ENCODE data around the gene ZNF281.
A peak's percentile ranks its signal among the peaks of the same experiment; 100 is the strongest.

Gene ZNF281

DNA sequence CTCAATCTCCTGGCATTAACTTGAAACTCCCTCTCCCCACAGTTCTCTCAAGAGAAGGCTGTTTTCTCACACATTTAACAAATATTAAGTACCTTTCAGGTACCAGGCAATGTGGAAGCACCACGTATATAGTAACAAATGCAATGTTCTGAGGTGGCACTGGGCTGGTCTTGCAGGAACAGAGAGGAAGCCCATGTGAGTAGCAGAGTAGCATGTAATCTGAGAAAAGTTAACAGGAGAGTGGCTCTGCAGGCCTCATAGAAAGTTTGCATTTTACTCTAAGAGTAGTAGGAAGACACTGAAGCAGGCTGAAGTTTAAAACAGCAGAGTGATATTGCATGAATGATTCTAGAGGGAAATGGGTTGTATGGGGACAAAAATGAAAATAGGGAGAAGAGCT, 21.0 kb downstream of the ZNF281 start:
- no peak for DNase-seq

DNA sequence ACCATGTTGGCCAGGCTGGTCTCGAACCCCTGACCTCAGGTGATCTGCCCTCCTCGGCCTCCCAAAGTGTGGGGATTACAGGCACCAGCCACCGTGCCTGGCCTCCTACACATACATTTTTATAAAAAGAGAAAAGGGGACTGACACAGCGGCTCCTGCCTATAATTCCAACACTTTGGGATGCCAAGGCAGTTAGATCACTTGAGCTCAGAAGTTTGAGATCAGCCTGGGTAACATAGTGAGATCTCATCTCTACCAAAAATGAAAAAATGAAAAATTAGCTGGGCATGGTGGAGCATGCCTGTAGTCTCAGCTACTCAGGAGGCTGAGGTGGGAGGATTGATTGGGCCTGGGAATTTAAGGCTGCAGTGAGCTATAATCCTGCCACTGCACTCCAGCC, 23.4 kb downstream of the ZNF281 start:
- no peak for DNase-seq

DNA sequence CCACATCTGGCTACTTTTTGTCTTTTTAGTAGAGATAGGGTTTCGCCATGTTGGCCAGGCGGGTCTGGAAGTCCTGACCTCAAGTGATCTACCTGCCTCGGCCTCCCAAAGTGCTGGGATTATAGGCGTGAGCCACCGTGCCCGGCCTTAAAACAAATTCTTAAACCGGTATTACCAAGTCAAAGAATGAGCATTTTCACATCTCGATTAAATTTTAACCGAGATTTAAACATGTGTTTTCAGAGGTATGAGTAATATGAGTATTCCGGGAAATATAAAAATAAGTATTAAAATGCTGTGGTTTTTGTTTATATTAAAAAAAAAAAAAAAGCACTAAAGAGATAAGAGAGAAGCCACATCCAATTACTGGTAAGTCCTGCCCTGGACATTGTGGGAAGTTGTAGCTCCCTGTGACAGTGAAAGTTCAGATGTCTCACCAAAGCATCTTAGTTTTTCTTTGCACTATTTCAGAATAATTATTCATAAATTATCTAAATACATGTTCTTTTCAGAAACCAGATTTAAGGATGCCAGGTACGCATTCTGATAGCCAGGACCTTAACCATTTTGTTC, 24.9 kb downstream of the ZNF281 start:
- DNase-seq: no peak

DNA sequence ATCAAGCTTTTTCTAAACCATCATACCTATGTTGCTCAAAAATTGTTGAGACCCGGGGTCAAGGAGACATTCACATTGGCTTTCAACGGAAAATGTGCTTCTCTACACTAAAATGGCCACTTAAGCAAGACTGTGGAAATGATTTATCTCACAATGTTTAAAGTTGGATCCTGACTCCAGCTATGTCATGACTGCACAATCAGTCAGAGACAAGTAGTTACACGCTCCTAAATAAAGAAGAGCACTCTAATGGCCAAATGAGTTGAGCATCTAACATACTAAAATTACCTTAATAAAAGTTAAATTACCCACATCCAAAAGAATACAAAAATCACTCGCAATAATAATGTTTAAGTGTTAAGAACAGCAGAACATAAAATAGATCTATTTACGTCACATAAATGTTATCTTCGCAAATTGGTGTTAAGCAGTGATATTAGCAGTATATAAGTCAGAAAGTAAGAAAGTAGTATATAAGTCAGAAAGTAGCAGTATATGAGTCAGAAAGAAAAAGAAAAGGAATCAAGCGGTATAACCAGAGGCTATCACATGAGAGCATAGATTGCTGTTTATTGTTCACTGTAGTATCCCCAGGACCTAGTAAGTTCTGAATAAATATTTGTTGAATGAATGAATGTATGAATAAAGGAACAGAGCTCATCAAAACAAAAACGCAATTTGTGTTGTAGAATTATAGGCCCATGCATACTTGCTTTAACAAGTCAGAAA, 28.4 kb downstream of the ZNF281 start:
- no peak for DNase-seq

DNA sequence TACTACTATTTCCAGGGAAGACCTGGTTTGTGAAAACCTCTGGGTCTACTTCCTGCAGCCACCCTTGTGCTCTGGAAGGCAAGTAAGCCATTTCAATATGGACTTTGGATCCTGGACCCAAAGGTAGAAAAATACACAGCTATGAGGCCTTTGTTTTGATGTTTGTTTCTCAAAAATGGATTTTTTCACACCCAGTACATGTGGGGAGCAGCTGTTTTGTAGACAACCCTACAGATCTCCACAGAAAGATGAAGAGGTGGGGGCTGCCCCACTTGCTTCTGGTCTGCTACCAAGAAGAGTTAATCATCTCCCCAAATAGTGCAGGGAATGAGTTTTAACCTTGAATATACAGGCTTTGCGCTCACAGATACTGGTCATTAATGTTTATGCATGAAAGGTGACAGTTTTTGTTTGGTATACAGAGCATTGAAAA, 29.2 kb downstream of the ZNF281 start:
- peak; percentile 6 for DNase-seq

DNA sequence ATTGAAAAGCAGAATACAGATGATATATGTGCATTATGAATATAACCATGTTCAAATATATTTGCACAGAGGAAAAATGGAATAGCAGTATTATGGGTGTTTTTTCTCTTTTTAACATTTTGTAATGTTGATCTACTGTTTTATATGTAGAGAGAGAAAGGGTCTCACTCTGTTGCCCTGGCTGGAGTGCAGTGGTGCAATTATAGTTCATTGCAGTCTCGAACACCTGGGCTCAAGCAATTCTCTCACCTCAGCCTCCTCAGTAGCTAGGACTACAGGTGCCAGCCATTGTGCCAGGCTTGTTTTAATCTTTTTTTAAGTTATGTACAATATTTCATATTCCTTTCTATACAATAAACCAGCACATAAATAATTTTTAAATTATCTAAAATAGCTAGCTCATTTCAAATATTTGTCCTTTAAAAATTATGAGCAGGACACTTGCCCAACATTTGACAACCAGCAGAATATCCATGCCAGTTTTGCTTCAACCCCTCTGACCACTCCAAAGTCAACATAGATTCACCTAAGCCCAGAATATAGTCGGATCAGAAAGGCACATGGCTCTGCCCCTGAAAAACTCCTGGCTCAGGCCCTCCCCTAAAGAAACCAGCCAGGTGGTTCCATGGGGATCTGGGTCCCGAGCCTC, 29.8 kb downstream of the ZNF281 start:
- no peak for DNase-seq

DNA sequence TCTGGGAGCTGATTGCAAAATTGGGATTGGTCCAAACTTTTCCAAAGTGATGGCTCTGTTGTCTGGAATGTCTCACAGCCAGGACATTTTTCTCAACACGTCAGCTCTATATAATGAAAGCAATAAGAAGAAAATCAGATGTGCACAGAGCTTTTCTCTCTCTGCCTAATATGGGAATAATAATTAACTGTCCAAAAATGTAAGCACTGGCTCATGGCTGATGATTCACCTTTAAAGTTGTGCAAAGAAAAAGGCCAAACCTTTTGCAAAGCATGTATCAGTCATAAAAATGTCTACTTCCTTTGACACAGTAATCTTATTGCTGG, 30.4 kb downstream of the ZNF281 start:
- no peak for DNase-seq

DNA sequence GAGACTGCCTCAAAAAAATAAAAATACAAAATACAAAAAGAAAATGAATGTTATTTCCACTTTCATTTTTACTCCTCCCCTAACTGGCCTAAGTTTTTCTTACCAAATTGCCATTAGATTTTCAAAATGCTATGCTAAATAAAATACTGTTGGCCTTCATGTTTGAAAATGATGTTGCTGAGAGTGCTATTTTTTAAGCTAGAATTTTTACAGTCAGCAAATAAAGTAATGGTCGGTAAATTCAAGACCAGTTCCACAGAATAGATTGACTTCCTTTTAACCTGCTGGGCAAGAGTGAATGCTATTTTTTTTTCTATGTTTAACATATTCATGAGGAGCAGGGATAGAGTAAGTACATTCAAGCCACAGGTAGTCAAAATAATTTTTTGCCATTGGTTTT, 31.7 kb downstream of the ZNF281 start:
- DNase-seq: no peak

DNA sequence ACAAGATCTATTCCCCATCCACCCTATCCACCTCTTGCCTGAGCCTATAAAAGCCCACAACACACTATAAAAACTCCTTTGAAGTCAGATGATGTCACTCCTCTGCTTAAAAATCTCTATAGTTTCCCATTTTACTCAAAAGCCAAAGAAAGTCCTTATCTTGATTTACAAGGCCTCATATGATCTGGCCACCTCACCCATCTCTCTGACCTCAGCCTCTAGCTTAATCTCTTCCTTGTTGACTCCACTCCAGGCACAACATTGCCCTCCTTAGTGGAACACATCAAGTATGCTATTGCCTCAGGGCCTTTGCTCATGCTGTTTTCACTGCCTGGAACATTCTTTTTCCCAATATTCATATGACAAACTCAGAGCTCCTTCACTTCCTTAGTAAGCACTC, 33.3 kb downstream of the ZNF281 start:
- DNase-seq: no peak

DNA sequence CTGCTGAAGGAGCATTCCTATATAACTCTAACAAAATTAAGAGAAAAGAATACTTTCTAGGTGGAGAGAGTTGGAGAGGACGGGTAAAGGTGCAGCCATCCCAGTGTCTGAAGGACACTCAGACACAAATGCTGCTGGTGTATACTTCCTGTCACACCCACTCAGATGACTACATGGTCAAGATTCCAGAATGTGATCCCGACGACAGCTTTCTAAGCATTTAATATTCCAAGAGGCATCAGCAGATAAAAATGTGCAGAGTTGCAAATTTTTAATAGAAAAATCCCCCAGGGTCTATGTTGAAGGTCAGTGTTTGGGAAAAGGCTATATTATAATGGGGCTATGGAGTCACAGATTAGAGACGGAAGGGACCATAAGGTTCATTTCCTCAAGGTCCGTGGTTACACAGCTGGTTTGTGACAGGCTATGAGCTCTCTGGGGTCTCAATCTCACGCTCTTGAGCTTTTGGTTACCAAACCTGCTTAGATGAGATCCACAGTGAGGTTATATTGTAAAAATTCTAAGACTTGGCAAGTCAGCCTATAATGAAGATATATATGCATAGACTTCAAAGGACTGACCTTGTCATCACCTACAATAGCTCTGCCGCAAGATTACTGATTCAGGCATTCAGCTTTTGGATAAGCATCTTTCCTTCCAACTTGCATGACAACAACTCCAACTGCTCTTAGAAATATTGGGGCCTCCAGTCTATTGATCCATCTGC, 35.1 kb downstream of the ZNF281 start:
- no peak for DNase-seq

DNA sequence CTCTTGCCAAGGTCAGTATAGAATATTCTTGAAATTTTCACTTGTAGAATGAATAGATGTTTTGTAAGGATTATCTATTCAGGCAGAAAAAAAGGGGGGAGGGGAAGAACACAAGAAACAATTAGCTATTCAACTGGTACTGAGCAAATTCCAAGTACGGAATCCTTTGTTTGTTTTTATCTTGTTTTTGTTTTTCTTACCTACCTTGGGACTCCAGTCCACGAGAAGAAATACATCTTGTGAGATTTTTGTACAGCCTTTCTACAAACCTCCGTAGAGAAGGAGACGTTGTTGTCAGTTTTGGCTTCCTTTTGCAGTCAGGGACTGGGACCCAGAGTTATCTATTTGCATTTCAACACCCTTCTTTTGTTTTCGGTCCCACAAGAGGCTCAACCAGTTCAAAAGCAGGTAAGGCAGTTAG, 36.0 kb downstream of the ZNF281 start:
- no peak for DNase-seq

DNA sequence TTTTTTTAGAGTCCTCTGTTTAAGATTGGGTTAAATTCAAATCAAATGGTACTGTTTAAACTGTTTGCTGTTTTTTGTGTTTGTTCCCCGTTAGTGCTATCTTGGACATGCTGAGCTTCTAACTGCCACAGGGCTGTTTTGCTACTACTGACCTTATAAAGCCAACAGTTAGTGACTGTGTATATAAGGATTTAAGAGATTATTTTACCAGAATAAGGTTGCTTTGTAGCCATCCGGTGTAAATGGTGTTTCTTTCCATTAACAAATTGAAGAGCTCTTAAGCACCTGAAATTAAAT, 37.0 kb downstream of the ZNF281 start:
- no peak for DNase-seq

DNA sequence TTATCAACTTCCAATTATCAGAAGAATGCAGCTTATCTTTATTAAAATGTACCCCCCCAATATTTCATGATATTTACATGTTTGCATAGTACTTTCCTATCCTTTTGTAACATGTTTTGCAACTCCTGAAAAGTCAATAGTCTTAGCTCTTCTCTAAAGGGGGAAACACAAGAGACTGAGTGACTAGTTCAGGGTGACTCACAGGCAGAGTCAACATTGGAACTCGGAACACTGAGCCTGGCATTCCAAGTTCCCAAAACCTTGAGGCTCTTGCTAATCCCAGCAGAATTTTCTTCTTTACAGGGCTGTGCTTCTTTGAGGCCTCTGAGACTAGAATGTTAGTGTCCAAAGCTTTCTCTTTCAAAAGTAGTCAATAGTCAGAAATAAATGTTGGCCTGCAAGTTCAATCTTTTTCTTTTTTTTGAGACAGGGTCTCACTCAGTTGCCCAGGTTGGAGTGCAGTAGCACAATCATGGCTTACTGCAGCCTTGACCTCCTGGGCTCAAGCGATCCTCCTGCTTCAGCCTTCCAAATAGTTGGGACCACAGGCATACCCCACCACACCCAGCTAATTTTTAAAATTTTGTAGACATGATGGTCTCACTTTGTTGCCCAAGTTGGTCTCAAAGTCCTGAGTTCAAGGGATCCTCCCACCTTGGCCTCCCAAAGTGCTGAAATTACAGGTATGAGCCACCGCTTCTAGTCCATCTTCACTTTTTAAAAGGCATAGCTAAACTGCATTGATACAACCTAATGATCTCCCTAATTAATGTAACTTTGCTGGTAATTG, 37.5 kb downstream of the ZNF281 start:
- no peak for DNase-seq

DNA sequence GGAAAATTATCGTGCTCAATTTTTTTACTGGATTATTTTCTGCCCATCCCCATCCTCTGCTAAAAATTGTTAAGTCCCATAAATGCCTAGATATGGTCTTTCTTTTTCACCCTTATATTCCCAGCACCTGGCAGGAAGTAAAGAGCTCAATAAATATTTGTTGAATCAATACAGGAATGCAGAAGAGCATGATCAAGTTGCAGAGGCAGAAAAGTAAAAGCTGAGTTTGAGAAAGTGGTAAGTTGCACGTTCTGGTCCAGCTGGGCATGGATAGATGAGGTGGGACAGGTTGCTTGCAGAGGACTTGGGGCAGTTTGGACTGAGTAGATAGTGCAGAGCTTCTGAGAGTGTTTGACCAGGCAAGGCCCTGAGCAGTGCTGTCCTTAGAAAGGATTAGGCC, 40.1 kb downstream of the ZNF281 start:
- no peak for DNase-seq

DNA sequence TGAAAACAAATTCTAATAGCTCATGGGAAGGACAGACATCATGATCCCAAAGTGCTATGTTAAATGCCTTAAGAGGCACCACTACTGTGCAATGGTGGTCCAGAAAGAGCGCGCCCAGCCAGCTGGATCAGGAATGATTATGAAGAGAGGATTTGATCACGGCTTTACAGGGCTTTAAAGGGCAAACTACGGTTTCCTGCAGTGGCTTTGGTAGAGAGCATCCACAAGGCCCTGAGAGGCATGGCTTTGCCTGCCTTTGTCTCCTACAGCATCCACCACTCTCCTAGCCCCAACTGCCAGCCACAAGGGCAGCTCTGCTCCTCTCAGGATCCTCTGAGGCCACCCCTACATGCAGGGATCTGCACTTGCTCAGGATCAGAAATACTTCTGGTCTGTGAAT, 40.7 kb downstream of the ZNF281 start:
- DNase-seq: no peak

DNA sequence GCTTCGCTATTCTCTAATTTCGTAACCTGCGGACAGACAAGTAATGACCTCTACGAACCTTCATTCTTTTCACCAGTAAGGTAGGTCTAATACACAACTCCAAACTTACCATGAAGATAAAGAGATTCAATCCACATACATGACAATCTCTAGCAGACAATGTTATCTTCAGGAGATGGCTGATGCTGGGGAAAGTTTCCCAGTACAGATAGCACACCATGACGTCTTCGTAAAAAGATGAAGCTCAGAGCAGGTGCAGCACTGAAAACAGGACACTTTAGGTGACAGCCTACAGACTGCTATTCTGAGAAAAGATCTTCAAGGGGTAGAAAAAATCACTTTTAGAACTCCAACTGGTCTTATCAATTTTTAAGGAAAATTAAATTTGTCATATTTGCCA, 41.3 kb downstream of the ZNF281 start:
- no peak for DNase-seq

DNA sequence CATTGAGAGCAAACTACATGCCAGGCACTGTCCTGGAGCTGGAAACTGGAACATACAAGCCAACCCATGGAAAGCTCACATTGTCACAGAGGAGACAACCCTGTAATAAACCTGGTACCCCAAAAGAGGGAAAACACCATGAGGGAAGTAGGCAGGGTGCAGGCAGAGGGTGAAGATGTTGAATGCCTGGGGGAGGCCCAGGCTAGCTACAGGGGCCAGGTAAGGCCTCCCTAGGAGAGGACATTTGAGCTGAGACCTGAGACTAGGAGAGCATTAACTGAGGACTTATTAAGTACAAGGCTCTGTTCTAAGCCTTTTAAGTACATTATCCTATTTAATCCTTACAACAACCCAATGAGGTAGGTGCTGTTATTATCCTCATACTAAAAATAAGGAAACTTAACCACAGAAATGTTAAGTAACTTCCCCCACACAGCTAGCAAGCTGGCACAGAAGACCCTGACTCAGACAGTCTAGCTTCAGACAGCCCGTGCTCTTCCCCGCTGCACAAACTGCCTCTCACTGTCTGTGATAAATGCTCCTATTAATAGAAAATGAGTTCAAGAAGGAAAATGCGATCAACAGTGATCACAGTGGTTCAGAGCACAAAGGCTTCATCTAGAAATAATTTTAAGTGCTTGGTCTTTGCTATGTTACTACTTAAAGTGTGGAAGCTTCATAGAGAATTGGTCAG, 41.8 kb downstream of the ZNF281 start:
- no peak for DNase-seq

DNA sequence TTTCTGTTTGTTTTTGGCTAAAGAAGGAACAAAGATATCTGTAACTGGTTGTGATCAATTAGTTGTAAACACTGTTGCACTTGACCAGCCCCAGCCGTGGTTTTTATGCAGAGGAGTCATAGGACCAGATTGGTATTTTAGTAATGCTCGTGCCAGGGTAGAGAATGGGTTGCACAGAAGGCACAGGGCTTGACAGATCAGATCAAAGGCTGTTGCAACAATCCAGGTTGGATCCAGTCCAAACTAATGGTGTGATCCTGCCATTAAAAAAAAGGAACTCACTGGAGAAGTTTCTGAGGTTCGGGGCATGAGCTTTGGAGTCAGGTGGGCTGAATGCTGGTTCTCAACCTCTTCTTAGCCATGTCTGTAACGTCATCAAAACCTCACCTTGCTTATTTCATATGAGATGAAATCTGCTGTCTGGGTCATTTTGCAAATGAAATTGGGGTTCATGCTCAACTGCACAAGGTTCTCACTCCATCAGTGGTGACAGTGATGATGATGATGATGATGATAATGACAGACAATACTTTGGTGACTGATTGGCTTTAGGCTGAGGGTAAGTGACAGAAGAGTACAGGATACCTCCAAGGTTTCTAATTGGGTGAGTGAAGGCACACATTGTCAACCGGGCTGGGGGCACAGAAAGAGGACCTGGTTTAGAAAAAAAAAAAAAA, 43.1 kb downstream of the ZNF281 start:
- no peak for DNase-seq

DNA sequence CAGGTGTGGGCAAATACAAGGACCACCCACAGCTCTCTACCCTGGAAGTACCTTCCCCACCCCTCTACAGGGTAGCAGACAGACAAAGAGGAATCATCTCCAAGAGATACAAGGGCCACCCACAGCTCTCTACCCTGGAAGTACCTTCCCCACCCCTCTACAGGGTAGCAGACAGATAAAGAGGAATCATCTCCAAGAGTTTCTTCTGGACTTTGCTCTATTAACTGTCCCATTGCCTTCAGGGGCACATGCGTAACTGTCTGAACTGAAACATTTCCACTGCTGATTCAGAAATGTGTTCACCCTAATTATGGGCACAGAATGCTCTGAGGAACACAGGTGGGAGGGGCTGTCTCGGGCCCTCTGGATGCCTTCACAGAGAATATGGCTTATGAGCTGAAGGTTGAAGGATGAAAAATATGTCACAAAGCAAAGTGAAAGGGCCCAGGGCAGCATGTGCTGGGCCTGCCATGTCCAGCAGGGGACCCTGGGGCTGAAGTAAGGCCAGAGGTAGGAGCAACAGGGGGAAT, 43.9 kb downstream of the ZNF281 start:
- DNase-seq: no peak

DNA sequence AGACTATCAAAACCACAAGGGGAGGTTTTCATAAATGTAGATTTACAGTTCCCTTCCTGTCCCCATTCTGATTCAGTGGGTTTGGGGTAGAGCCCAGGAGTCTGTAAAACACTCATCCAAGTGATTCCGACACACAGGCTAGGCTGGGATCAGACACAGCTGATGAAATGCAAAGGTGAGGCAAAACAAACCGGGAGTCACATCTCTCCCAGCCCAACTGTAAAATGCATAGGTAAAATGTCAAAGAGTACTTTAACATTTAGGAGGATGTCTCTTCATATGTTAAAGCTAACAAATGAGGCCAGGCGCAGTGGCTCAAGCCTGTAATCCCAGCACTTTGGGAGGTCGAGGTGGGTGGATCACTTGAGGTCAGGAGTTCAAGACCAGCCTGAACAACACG, 45.0 kb downstream of the ZNF281 start:
- no peak for DNase-seq

DNA sequence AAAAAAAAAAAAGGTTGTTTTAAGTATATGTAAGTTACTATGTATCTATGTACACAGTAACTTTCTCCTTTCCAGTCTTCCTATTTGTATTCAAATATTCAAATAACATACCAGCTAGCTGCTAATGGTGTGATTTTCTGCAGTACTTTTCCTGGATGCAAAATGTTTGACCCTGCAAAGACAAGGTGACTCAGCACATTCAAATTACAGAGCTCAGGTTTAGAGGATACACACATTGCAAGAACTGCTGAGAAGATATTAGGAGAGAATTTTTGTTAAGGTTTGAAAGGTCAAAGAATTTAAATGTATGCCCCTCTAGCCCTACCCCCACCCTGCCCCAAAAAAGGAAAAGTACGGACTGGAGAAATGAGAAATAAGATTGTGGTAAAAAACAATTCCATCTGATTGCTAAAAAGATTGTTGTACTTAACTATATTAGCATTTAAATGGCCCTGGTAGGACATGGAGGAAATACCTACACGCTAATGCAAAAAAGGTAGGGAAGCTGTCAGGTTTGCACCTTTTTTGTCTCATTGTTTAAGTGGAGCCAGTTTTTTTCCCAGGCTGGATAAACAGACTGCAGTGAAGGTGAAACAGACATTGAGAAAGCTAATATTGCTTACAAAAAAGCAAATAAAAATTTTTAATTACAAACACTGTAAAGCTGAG, 45.6 kb downstream of the ZNF281 start:
- no peak for DNase-seq
